SU-DHL-6 (cell line): ENCODE data around the gene CCDC142.

Source experiments
- H2AFZ ChIP-seq: fragments of 200-600 bp; sonication (generic); 2 replicates; pipeline ENCODE4 v1.6.1; 2014; ENCODE audit warnings: low read depth, mild to moderate bottlenecking, moderate library complexity, mixed read lengths, antibody characterized with exemption, low read length; ENCODE audit not compliant: severe bottlenecking
- H3F3A ChIP-seq: fragments of 200-600 bp; shearing (Covaris generic); 2 replicates; pipeline ENCODE4 v1.6.0; 2016; ENCODE audit warnings: antibody characterized with exemption, mild to moderate bottlenecking; ENCODE audit not compliant: insufficient read depth
- H3K27ac ChIP-seq: fragments of 200-600 bp; sonication (generic); 2 replicates; pipeline ENCODE4 v1.5.1; 2016; ENCODE audit warnings: low read depth, mild to moderate bottlenecking, low read length, moderate library complexity, mixed read lengths
- H3K27me3 ChIP-seq: fragments of 200-600 bp; sonication (generic), shearing (Covaris generic); 2 replicates; pipeline ENCODE4 v1.6.0; 2014; ENCODE audit warnings: mild to moderate bottlenecking, low read length
- H3K36me3 ChIP-seq: fragments of 200-600 bp; sonication (generic); 2 replicates; pipeline ENCODE4 v1.6.1; 2014; ENCODE audit warnings: mild to moderate bottlenecking, low read length, mixed read lengths
- H3K4me2 ChIP-seq: fragments of 300-600, 200-600 bp; shearing (Covaris generic), sonication (generic); 2 replicates; pipeline ENCODE4 v1.6.0; 2014; ENCODE audit warnings: low read length, low read depth, mild to moderate bottlenecking; ENCODE audit not compliant: poor library complexity, severe bottlenecking
- H3K4me3 ChIP-seq: fragments of 200-600 bp; sonication (generic); 2 replicates; pipeline ENCODE4 v1.5.1; 2014; ENCODE audit warnings: antibody characterized with exemption, low read length, mild to moderate bottlenecking, mixed read lengths; ENCODE audit not compliant: insufficient read depth, poor library complexity, severe bottlenecking
- H3K79me2 ChIP-seq: fragments of 200-600 bp; sonication (generic); 2 replicates; pipeline ENCODE4 v1.6.1; 2014; ENCODE audit warnings: mild to moderate bottlenecking, low read length, moderate library complexity; ENCODE audit not compliant: insufficient read depth
- H3K9ac ChIP-seq: fragments of 200-600 bp; sonication (generic); 2 replicates; pipeline ENCODE4 v1.7.0; 2014; ENCODE audit warnings: mild to moderate bottlenecking, low read length
- H3K9me2 ChIP-seq: fragments of 200-600 bp; sonication (generic); replicated peaks from 2 replicates; pipeline ENCODE4 v1.6.1; 2014; ENCODE audit warnings: low read length; ENCODE audit not compliant: insufficient read depth
- H3K9me3 ChIP-seq: fragments of 200-600 bp; sonication (generic); 2 replicates; pipeline ENCODE4 v1.6.1; 2014; ENCODE audit warnings: low read length, mixed read lengths; ENCODE audit not compliant: insufficient read depth
- H4K20me1 ChIP-seq: fragments of 200-600 bp; sonication (generic); 2 replicates; pipeline ENCODE4 v1.6.1; 2014; ENCODE audit warnings: low read depth, mild to moderate bottlenecking, antibody characterized with exemption, low read length, moderate library complexity, mixed read lengths
- CTCF ChIP-seq: fragments of 200-600 bp; sonication (generic); IDR thresholded peaks from one replicate; pipeline ENCODE4 v1.5.1; 2017; ENCODE audit warnings: antibody characterized with exemption, mild to moderate bottlenecking, low read length, moderate library complexity; ENCODE audit not compliant: insufficient read depth, poor library complexity, severe bottlenecking
- EZH2phosphoT487 ChIP-seq: fragments of 200-600 bp; sonication (generic), shearing (Covaris generic); conservative IDR thresholded peaks from 2 replicates; pipeline ENCODE4 v1.6.1; 2018; ENCODE audit warnings: mild to moderate bottlenecking, antibody characterized with exemption, low read length, moderate library complexity, mixed read lengths

The CCDC142 gene

GRCh38 chr2:74426181-74426758 is 56.5 kb downstream of the CCDC142 start:
- Histone ChIP-seq H3F3A (no peaks in the 10 kb centered on the region), H3K36me3 (no peaks in the 10 kb centered on the region), H3K9ac (no peak overlapping the region), H3K79me2 (no peaks in the 10 kb centered on the region), H3K27ac (no peak overlapping the region), H3K27me3 (no peaks in the 10 kb centered on the region), H2AFZ (no peak overlapping the region), H4K20me1 (no peaks in the 10 kb centered on the region), H3K9me3 (no peaks in the 10 kb centered on the region), H3K4me3 (no peak overlapping the region), H3K4me2 (no peak overlapping the region), H3K9me2 (no peaks in the 10 kb centered on the region)
- TF ChIP-seq CTCF (no peak), EZH2phosphoT487 (no peak)

- Histone ChIP-seq H3K27me3 (no peaks in the 10 kb centered on the region), H3K9ac (no peak overlapping the region), H3K36me3 (no peaks in the 10 kb centered on the region), H3K9me2 (no peaks in the 10 kb centered on the region), H3K9me3 (no peaks in the 10 kb centered on the region), H4K20me1 (no peaks in the 10 kb centered on the region), H3K4me3 (no peak overlapping the region), H2AFZ (no peak overlapping the region), H3K4me2 (no peak overlapping the region), H3F3A (no peaks in the 10 kb centered on the region), H3K79me2 (no peaks in the 10 kb centered on the region), H3K27ac (no peak overlapping the region)
- no peak for TF ChIP-seq EZH2phosphoT487
- no peak for TF ChIP-seq CTCF
Observed at GRCh38 chr2:74425523-74425922, 57.3 kb downstream of the CCDC142 start.

- TF ChIP-seq CTCF (no peak), EZH2phosphoT487 (no peak)
- Histone ChIP-seq H3K9ac (no peak overlapping the region), H2AFZ (no peak overlapping the region), H4K20me1 (no peaks in the 10 kb centered on the region), H3K9me2 (no peaks in the 10 kb centered on the region), H3F3A (no peaks in the 10 kb centered on the region), H3K27me3 (no peaks in the 10 kb centered on the region), H3K4me3 (no peak overlapping the region), H3K9me3 (no peaks in the 10 kb centered on the region), H3K79me2 (no peaks in the 10 kb centered on the region), H3K36me3 (no peaks in the 10 kb centered on the region), H3K4me2 (no peak overlapping the region), H3K27ac (no peak overlapping the region)
Observed at GRCh38 chr2:74424995-74425406, 57.8 kb downstream of the CCDC142 start.
